Fibroblast of mammary gland (primary cell): ENCODE measurements around the gene RASGRP4.

Source experiments
- DNase-seq: peaks from one replicate; pipeline ENCODE4 v3.0.0-alpha.2; 2010; ENCODE audit warnings: low read depth
- H3K4me3 ChIP-seq: 2 replicates; pipeline ENCODE4 v1.5.1; 2011; ENCODE audit warnings: low read depth, mild to moderate bottlenecking, low read length, moderate library complexity; ENCODE audit not compliant: control insufficient read depth
- CTCF ChIP-seq: conservative IDR thresholded peaks from 2 replicates; pipeline ENCODE4 v1.5.1; 2011; ENCODE audit warnings: low read depth, low read length, inconsistent platforms; ENCODE audit not compliant: control insufficient read depth, insufficient read depth

Gene RASGRP4

GRCh38 chr19:38441657-38442348 lies 15.8 kb upstream of the RASGRP4 start:
- DNase-seq: no peak
- H3K4me3 ChIP-seq: no peak overlapping the region
- peak; percentile 2 for TF ChIP-seq CTCF

GRCh38 chr19:38440592-38440991 lies 14.6 kb upstream of the RASGRP4 start:
- H3K4me3 ChIP-seq: no peak overlapping the region
- no peak for TF ChIP-seq CTCF
- DNase-seq: no peak

- no peak overlapping the region for H3K4me3 ChIP-seq
- no peak for DNase-seq
- TF ChIP-seq CTCF: no peak
Observed at GRCh38 chr19:38437917-38438316, 11.9 kb upstream of the RASGRP4 start.

GRCh38 chr19:38437295-38437694 lies 11.3 kb upstream of the RASGRP4 start:
- H3K4me3 ChIP-seq: no peak overlapping the region
- no peak for TF ChIP-seq CTCF

GRCh38 chr19:38434549-38435051 lies 8.6 kb upstream of the RASGRP4 start:
- TF ChIP-seq CTCF: no peak
- no peak overlapping the region for H3K4me3 ChIP-seq
- DNase-seq: no peak

More at GRCh38 chr19:38437295-38437694, 11.3 kb upstream of the RASGRP4 start:
- no peak for DNase-seq

- peak; percentile 9 for DNase-seq
- no peak within 1 kb of the TSS for H3K4me3 ChIP-seq
- TF ChIP-seq CTCF: no peak
Observed at GRCh38 chr19:38433268-38433733, 7.3 kb upstream of the RASGRP4 start, which contains the start of gene RYR1. Gene RYR1 (plus strand): TSS chr19:38433691. CDS start chr19:38433830, 139 bp downstream.
